K562 (cell line): ENCODE results near the gene NME7. TPM values are rescaled to one million over a fixed set of nuclear protein-coding genes. Genes with fewer than 3 reads are reported as not detected.

Source experiments
- ADNP ChIP-seq: fragments of 200-800 bp; sonication (Bioruptor generic); IDR thresholded peaks from 2 replicates; pipeline ENCODE4 v1.6.1; 2016; ENCODE audit warnings: missing genetic modification characterization, missing compliant biosample characterization
- CAMTA2 ChIP-seq: fragments of 250-450 bp; sonication (Bioruptor Pico); conservative IDR thresholded peaks from 2 replicates; pipeline ENCODE4 v1.5.1; 2022
- CHD2 ChIP-seq: IDR thresholded peaks from 2 replicates; pipeline ENCODE4 v1.6.1; 2011; ENCODE audit warnings: low read depth, low read length
- ELF4 ChIP-seq: fragments of 450-650 bp; formaldehyde crosslinking; IDR thresholded peaks from 2 replicates; pipeline ENCODE4 v1.4.0; 2022; ENCODE audit warnings: missing genetic modification characterization
- HDGF ChIP-seq: fragments of 450-650 bp; IDR thresholded peaks from 2 replicates; pipeline ENCODE4 v1.6.1; 2016
- ILF3 ChIP-seq: fragments of 450-650 bp; IDR thresholded peaks from 2 replicates; pipeline ENCODE4 v1.6.1; 2018; ENCODE audit warnings: antibody characterized with exemption, mild to moderate bottlenecking, moderate library complexity, borderline replicate concordance
- MED1 ChIP-seq: sonication (generic); formaldehyde crosslinking; IDR thresholded peaks from 2 replicates; pipeline ENCODE4 v1.8.1; 2023; ENCODE audit warnings: missing genetic modification reagents, borderline replicate concordance
- MLLT1 ChIP-seq, 2 experiments: fragments of 450-650 bp; IDR thresholded peaks; 2 replicates each; pipeline ENCODE4 v1.6.1; 2016
- NELFE ChIP-seq: IDR thresholded peaks from 2 replicates; pipeline ENCODE4 v1.6.1; 2011; ENCODE audit warnings: mild to moderate bottlenecking; ENCODE audit not compliant: insufficient read depth, insufficient read length
- PPARD ChIP-seq: fragments of 250-450 bp; sonication (Bioruptor Pico); IDR thresholded peaks from 2 replicates; pipeline ENCODE4 v1.8.0; 2022; ENCODE audit warnings: inconsistent platforms, mild to moderate bottlenecking, moderate library complexity
- RBM34 ChIP-seq: fragments of 200-400 bp; formaldehyde crosslinking; IDR thresholded peaks from 2 replicates; pipeline ENCODE4 v1.6.1; 2018; ENCODE audit warnings: low read length, borderline replicate concordance; ENCODE audit not compliant: insufficient read depth
- RNF2 ChIP-seq: sonication (generic); IDR thresholded peaks from 2 replicates; pipeline ENCODE4 v1.6.1; 2016
- SMAD2 ChIP-seq: fragments of 150-350 bp; IDR thresholded peaks from 2 replicates; pipeline ENCODE4 v1.6.1; 2014; ENCODE audit warnings: low read depth, mild to moderate bottlenecking, low read length
- SMAD4 ChIP-seq: fragments of 250-450 bp; sonication (Bioruptor Pico); conservative IDR thresholded peaks from 2 replicates; pipeline ENCODE4 v1.8.0; 2021; ENCODE audit warnings: inconsistent platforms, mild to moderate bottlenecking, moderate library complexity
- TCF15 ChIP-seq: fragments of 250-450 bp; sonication (Bioruptor Pico); IDR thresholded peaks from 2 replicates; pipeline ENCODE4 v1.8.0; 2022; ENCODE audit warnings: moderate library complexity, mild to moderate bottlenecking, inconsistent platforms
- ZFX ChIP-seq: sonication (generic); formaldehyde crosslinking; IDR thresholded peaks from 2 replicates; pipeline ENCODE4 v1.8.0; 2022; ENCODE audit warnings: mild to moderate bottlenecking, missing genetic modification reagents, moderate library complexity
- ZKSCAN3 ChIP-seq: fragments of 250-450 bp; sonication (Bioruptor Pico); IDR thresholded peaks from 2 replicates; pipeline ENCODE4 v1.4.0; 2020
- ZNF347 ChIP-seq: fragments of 450-650 bp; formaldehyde crosslinking; IDR thresholded peaks from 2 replicates; pipeline ENCODE4 v1.4.0; 2020; ENCODE audit warnings: low read depth, mild to moderate bottlenecking, moderate library complexity
- ZNF707 ChIP-seq: fragments of 250-450 bp; sonication (Bioruptor Pico); conservative IDR thresholded peaks from 2 replicates; pipeline ENCODE4 v1.8.0; 2022; ENCODE audit warnings: inconsistent platforms, mild to moderate bottlenecking, moderate library complexity
- ZNF717 ChIP-seq: fragments of 250-450 bp; sonication (Bioruptor Pico); IDR thresholded peaks from 2 replicates; pipeline ENCODE4 v1.5.0; 2021
- polyA plus RNA-seq, 8 experiments: library from polyadenylated mRNA; depleted of rRNA in 4 of 8; stranded (reverse) in 5 of 8; unstranded in 3 of 8; fragments of >200 nt; fragmentation: Nextera tagmentation in 2 of 8; fragmentation: Illumina TruSeq in 1 of 8; extraction: Ambion mirVana in 2 of 8; extraction: Trizol in 1 of 8; gene quantifications; 2 replicates each; pipeline versions ENCODE4 v1.2.1 to v1.2.3, GENCODE V29; 2011 to 2014; ENCODE audit warnings: inconsistent platforms in 1 of 8, missing spikeins in 1 of 8
- total RNA-seq, 7 experiments: library from RNA; depleted of rRNA in 6 of 7; stranded (reverse); fragments of >200 nt in 6 of 7; fragmentation: Illumina TruSeq in 2 of 7; extraction: Trizol in 2 of 7; gene quantifications; 2 replicates each; pipeline versions ENCODE4 v1.2.1 to v1.2.3, GENCODE V29; 2011 to 2021; ENCODE audit warnings: low replicate concordance in 1 of 7
- TF ChIP-seq, protein P1 (sequence below): fragments of 200-800 bp; sonication (Bioruptor generic); IDR thresholded peaks from 2 replicates; pipeline ENCODE4 v1.6.1; 2016; ENCODE audit warnings: missing genetic modification characterization, missing compliant biosample characterization
- TF ChIP-seq, protein P2 (sequence below): IDR thresholded peaks from 2 replicates; pipeline ENCODE4 v1.6.1; 2011; ENCODE audit not compliant: insufficient read length; ENCODE audit errors: extremely low read depth

The NME7 gene
- total and polyA plus RNA-seq, 9 of the 15 experiments (the other 6 are each of a cell fraction or from before 2014, with no cell fraction given), result 7.9 to 43.2 (median 23.9) TPM

- TF ChIP-seq, protein P1, sequence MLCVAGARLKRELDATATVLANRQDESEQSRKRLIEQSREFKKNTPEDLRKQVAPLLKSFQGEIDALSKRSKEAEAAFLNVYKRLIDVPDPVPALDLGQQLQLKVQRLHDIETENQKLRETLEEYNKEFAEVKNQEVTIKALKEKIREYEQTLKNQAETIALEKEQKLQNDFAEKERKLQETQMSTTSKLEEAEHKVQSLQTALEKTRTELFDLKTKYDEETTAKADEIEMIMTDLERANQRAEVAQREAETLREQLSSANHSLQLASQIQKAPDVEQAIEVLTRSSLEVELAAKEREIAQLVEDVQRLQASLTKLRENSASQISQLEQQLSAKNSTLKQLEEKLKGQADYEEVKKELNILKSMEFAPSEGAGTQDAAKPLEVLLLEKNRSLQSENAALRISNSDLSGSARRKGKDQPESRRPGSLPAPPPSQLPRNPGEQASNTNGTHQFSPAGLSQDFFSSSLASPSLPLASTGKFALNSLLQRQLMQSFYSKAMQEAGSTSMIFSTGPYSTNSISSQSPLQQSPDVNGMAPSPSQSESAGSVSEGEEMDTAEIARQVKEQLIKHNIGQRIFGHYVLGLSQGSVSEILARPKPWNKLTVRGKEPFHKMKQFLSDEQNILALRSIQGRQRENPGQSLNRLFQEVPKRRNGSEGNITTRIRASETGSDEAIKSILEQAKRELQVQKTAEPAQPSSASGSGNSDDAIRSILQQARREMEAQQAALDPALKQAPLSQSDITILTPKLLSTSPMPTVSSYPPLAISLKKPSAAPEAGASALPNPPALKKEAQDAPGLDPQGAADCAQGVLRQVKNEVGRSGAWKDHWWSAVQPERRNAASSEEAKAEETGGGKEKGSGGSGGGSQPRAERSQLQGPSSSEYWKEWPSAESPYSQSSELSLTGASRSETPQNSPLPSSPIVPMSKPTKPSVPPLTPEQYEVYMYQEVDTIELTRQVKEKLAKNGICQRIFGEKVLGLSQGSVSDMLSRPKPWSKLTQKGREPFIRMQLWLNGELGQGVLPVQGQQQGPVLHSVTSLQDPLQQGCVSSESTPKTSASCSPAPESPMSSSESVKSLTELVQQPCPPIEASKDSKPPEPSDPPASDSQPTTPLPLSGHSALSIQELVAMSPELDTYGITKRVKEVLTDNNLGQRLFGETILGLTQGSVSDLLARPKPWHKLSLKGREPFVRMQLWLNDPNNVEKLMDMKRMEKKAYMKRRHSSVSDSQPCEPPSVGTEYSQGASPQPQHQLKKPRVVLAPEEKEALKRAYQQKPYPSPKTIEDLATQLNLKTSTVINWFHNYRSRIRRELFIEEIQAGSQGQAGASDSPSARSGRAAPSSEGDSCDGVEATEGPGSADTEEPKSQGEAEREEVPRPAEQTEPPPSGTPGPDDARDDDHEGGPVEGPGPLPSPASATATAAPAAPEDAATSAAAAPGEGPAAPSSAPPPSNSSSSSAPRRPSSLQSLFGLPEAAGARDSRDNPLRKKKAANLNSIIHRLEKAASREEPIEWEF (CRISPR knock-in tag), result no peak
- TF ChIP-seq RNF2 (peak; percentile 67), MLLT1 (IDR thresholded peaks at IDR 0.05) (no peak), NELFE (no peak), MED1 (CRISPR knock-in tag) (no peak), ADNP (tag) (no peak), SMAD2 (no peak), ZNF707 (CRISPR knock-in tag) (no peak), ELF4 (CRISPR knock-in tag) (no peak), CAMTA2 (CRISPR knock-in tag) (no peak), ZFX (CRISPR knock-in tag) (no peak), ILF3 (no peak), RBM34 (no peak), SMAD4 (peak; percentile 36; the same call in 1 of the 2 replicates), TCF15 (CRISPR knock-in tag) (no peak), ZNF717 (CRISPR knock-in tag) (no peak), PPARD (no peak), ZNF347 (CRISPR knock-in tag) (no peak), ZKSCAN3 (no peak), HDGF (no peak), CHD2 (no peak)
- TF ChIP-seq, protein P2, sequence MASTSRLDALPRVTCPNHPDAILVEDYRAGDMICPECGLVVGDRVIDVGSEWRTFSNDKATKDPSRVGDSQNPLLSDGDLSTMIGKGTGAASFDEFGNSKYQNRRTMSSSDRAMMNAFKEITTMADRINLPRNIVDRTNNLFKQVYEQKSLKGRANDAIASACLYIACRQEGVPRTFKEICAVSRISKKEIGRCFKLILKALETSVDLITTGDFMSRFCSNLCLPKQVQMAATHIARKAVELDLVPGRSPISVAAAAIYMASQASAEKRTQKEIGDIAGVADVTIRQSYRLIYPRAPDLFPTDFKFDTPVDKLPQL, result no peak
Measured at GRCh38 chr1:169309178-169310166, 58.1 kb downstream of the NME7 start (continued).
